Astrocyte of the cerebellum (primary cell): Measurements from ENCODE around the gene TIRAP.

ENCODE experiments used
- DNase-seq: peaks from one replicate; pipeline ENCODE4 v3.0.0-alpha.2; 2011; ENCODE audit warnings: low read depth
- H3K4me3 ChIP-seq: 2 replicates; pipeline ENCODE4 v1.5.1; 2011; ENCODE audit warnings: mild to moderate bottlenecking, low read depth, low read length, moderate library complexity
- in situ Hi-C: cut with HindIII; loops from 2 replicates; pipeline ENCODE4 v1.10.0; 2017; ENCODE audit warnings: low sequenced_read_pairs
- TF ChIP-seq, protein P1 (sequence below): IDR thresholded peaks from 2 replicates; pipeline ENCODE4 v1.5.1; 2012; ENCODE audit warnings: low read length, low read depth, moderate library complexity, mild to moderate bottlenecking; ENCODE audit errors: missing control alignments

TIRAP gene

GRCh38 chr11:126338346-126339055, 55.6 kb downstream of the TIRAP start:
- DNase-seq: no peak
- no peak overlapping the region for H3K4me3 ChIP-seq
- in situ Hi-C loops: no loop called here
- TF ChIP-seq, protein P1, sequence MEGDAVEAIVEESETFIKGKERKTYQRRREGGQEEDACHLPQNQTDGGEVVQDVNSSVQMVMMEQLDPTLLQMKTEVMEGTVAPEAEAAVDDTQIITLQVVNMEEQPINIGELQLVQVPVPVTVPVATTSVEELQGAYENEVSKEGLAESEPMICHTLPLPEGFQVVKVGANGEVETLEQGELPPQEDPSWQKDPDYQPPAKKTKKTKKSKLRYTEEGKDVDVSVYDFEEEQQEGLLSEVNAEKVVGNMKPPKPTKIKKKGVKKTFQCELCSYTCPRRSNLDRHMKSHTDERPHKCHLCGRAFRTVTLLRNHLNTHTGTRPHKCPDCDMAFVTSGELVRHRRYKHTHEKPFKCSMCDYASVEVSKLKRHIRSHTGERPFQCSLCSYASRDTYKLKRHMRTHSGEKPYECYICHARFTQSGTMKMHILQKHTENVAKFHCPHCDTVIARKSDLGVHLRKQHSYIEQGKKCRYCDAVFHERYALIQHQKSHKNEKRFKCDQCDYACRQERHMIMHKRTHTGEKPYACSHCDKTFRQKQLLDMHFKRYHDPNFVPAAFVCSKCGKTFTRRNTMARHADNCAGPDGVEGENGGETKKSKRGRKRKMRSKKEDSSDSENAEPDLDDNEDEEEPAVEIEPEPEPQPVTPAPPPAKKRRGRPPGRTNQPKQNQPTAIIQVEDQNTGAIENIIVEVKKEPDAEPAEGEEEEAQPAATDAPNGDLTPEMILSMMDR: no peak

GRCh38 chr11:126339073-126339862, 56.4 kb downstream of the TIRAP start:
- DNase-seq: no peak
- H3K4me3 ChIP-seq: no peak overlapping the region
- TF ChIP-seq, protein P1: no peak
- in situ Hi-C loops: no loop called here

- DNase-seq: no peak
- in situ Hi-C loops: no loop called here
- H3K4me3 ChIP-seq: no peak overlapping the region
- TF ChIP-seq, protein P1: no peak
Measured at GRCh38 chr11:126339863-126340434, 57.1 kb downstream of the TIRAP start.

- in situ Hi-C loops: no loop called here
- H3K4me3 ChIP-seq: no peak overlapping the region
- TF ChIP-seq, protein P1: no peak
Measured at GRCh38 chr11:126340960-126341606, 58.2 kb downstream of the TIRAP start.

DNA sequence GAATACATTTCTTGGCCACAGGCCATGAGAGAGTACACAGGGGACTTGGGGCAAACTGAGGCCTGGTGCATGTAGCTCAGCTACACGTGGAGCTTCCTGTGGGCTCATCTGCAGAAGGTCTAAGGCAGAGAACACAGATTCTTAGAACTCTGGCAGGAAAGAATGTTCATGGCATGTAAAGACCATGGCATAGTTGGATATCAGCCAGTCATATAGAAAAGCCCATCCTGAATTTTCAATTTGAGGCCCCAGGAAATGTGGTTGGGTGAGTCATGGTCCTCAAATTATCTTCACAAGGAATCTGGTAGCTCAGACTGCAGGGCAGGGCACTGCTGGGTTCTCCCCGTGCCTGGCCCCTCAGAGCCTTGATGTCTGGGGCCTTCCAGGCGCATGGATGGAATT, 58.9 kb downstream of the TIRAP start:
- no peak overlapping the region for H3K4me3 ChIP-seq
- TF ChIP-seq, protein P1: no peak
- DNase-seq: peak; percentile 65
- in situ Hi-C loops: no loop called here

More at GRCh38 chr11:126340960-126341606, 58.2 kb downstream of the TIRAP start:
- DNase-seq: no peak

GRCh38 chr11:126343051-126343450, 60.2 kb downstream of the TIRAP start:
- in situ Hi-C loops: no loop called here

More at GRCh38 chr11:126343051-126343450, 60.2 kb downstream of the TIRAP start:
- TF ChIP-seq, protein P1: no peak
- no peak for DNase-seq
- H3K4me3 ChIP-seq: no peak overlapping the region
